ENCODE results near the gene LRIG1. TPM values are rescaled to one million over a fixed set of nuclear protein-coding genes. Genes with fewer than 3 reads are reported as not detected.

The LRIG1 gene
- total and polyA plus RNA-seq, 9 of the 15 experiments (the other 6 are each of a cell fraction or from before 2014, with no cell fraction given): 0.05 to 0.38 (median 0.13) TPM; not detected in 3

DNA sequence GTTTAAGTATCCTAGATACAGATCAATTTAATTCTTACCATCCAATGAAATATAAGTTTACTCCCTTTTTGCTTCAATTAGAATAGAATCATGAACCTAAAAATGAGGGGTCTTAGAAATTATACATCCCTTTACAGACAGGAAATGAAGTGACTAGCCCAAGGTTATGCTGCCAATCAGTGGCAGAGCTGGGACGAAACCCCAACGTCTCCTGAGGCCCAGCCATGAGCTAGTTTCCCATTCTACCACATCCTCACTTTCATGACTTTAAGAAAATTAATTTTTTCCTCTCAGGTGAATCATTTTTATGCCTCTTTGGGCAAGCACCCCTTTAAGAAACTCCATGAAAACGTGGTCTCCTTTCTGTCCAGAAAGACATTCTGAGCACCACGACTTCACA is 11.2 kb downstream of the LRIG1 start:
- Histone ChIP-seq H3K36me3 (ENCODE audit: control insufficient read depth, insufficient read depth, low read length) (no peaks in the 10 kb centered on the region), H3K27ac (ENCODE audit: extremely low read depth, low read depth, low read length) (no peak overlapping the region), H3K4me1 (replicated peaks in 1 of 2; ENCODE audit: control insufficient read depth in 2 of 2, insufficient read depth in 2 of 2, low read length in 2 of 2) (no peaks in the 10 kb centered on the region), H3K79me2 (ENCODE audit: control insufficient read depth, insufficient read depth, low read length) (no peaks in the 10 kb centered on the region), H3K9ac (ENCODE audit: insufficient read depth in 1 of 2, low read depth in 2 of 2, low read length in 2 of 2) (no peak overlapping the region), H3K9me1 (ENCODE audit: control insufficient read depth, insufficient read depth, low read length) (no peaks in the 10 kb centered on the region), H4K20me1 (replicated peaks; ENCODE audit: control insufficient read depth, insufficient read depth, low read length) (no peaks in the 10 kb centered on the region), H3K9me3 (replicated peaks; ENCODE audit: control insufficient read depth, insufficient read depth, low read depth, low read length) (no peaks in the 10 kb centered on the region), H3K27me3 (ENCODE audit: control insufficient read depth in 2 of 2, insufficient read depth in 2 of 2, low read length in 2 of 2) (peaks cover 0 to 7% of the 10 kb centered on the region in 2 experiments; a peak in 2 of 5 replicates), H3K4me3 (no peak overlapping the region), H3K4me2 (ENCODE audit: insufficient read depth, low read length) (no peak overlapping the region), H2AFZ (ENCODE audit: low read depth, low read length) (no peak overlapping the region)
- DNase-seq (ENCODE audit: extremely low read depth in 1 of 4, low spot score in 3 of 4) (no peak), FAIRE-seq (no peak), ATAC-seq (no peak)
- CTCF ChIA-PET (ENCODE audit: low intra/inter-chr PET ratio): no interaction called here
- intact Hi-C loops (cut with micrococcal nuclease): no loop called here
- POLR2A ChIA-PET: interaction anchor here (0.6 to 1.1 kb wide), 2 partner anchors 9 to 18 kb away, joined by 3 to 5 read pairs; no protein-coding TSS in a partner anchor
- in situ Hi-C loops (cut with MboI): no loop called here
- WGBS (ENCODE audit: insufficient coverage, low coverage, missing lambda C conversion rate): 0% methylated on average over 4 of the region's 4 CpGs
- BruUV-seq (replicated peaks): no TSS peak
- TF ChIP-seq, protein P1, sequence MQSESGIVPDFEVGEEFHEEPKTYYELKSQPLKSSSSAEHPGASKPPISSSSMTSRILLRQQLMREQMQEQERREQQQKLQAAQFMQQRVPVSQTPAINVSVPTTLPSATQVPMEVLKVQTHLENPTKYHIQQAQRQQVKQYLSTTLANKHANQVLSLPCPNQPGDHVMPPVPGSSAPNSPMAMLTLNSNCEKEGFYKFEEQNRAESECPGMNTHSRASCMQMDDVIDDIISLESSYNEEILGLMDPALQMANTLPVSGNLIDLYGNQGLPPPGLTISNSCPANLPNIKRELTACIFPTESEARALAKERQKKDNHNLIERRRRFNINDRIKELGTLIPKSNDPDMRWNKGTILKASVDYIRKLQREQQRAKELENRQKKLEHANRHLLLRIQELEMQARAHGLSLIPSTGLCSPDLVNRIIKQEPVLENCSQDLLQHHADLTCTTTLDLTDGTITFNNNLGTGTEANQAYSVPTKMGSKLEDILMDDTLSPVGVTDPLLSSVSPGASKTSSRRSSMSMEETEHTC (IDR thresholded peaks at IDR 0.05): no peak
- TF ChIP-seq TSC22D4 (tag; IDR thresholded peaks at IDR 0.05): no peak
- TF ChIP-seq ZNF232 (CRISPR knock-in tag; IDR thresholded peaks at IDR 0.05): no peak
- TF ChIP-seq RB1 (IDR thresholded peaks at IDR 0.05; ENCODE audit: low read depth): no peak
- TF ChIP-seq, protein P2, sequence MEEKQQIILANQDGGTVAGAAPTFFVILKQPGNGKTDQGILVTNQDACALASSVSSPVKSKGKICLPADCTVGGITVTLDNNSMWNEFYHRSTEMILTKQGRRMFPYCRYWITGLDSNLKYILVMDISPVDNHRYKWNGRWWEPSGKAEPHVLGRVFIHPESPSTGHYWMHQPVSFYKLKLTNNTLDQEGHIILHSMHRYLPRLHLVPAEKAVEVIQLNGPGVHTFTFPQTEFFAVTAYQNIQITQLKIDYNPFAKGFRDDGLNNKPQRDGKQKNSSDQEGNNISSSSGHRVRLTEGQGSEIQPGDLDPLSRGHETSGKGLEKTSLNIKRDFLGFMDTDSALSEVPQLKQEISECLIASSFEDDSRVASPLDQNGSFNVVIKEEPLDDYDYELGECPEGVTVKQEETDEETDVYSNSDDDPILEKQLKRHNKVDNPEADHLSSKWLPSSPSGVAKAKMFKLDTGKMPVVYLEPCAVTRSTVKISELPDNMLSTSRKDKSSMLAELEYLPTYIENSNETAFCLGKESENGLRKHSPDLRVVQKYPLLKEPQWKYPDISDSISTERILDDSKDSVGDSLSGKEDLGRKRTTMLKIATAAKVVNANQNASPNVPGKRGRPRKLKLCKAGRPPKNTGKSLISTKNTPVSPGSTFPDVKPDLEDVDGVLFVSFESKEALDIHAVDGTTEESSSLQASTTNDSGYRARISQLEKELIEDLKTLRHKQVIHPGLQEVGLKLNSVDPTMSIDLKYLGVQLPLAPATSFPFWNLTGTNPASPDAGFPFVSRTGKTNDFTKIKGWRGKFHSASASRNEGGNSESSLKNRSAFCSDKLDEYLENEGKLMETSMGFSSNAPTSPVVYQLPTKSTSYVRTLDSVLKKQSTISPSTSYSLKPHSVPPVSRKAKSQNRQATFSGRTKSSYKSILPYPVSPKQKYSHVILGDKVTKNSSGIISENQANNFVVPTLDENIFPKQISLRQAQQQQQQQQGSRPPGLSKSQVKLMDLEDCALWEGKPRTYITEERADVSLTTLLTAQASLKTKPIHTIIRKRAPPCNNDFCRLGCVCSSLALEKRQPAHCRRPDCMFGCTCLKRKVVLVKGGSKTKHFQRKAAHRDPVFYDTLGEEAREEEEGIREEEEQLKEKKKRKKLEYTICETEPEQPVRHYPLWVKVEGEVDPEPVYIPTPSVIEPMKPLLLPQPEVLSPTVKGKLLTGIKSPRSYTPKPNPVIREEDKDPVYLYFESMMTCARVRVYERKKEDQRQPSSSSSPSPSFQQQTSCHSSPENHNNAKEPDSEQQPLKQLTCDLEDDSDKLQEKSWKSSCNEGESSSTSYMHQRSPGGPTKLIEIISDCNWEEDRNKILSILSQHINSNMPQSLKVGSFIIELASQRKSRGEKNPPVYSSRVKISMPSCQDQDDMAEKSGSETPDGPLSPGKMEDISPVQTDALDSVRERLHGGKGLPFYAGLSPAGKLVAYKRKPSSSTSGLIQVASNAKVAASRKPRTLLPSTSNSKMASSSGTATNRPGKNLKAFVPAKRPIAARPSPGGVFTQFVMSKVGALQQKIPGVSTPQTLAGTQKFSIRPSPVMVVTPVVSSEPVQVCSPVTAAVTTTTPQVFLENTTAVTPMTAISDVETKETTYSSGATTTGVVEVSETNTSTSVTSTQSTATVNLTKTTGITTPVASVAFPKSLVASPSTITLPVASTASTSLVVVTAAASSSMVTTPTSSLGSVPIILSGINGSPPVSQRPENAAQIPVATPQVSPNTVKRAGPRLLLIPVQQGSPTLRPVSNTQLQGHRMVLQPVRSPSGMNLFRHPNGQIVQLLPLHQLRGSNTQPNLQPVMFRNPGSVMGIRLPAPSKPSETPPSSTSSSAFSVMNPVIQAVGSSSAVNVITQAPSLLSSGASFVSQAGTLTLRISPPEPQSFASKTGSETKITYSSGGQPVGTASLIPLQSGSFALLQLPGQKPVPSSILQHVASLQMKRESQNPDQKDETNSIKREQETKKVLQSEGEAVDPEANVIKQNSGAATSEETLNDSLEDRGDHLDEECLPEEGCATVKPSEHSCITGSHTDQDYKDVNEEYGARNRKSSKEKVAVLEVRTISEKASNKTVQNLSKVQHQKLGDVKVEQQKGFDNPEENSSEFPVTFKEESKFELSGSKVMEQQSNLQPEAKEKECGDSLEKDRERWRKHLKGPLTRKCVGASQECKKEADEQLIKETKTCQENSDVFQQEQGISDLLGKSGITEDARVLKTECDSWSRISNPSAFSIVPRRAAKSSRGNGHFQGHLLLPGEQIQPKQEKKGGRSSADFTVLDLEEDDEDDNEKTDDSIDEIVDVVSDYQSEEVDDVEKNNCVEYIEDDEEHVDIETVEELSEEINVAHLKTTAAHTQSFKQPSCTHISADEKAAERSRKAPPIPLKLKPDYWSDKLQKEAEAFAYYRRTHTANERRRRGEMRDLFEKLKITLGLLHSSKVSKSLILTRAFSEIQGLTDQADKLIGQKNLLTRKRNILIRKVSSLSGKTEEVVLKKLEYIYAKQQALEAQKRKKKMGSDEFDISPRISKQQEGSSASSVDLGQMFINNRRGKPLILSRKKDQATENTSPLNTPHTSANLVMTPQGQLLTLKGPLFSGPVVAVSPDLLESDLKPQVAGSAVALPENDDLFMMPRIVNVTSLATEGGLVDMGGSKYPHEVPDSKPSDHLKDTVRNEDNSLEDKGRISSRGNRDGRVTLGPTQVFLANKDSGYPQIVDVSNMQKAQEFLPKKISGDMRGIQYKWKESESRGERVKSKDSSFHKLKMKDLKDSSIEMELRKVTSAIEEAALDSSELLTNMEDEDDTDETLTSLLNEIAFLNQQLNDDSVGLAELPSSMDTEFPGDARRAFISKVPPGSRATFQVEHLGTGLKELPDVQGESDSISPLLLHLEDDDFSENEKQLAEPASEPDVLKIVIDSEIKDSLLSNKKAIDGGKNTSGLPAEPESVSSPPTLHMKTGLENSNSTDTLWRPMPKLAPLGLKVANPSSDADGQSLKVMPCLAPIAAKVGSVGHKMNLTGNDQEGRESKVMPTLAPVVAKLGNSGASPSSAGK (IDR thresholded peaks at IDR 0.05): no peak
- no peak for TF ChIP-seq DIDO1 (tag; IDR thresholded peaks at IDR 0.05; ENCODE audit: low read depth)
- TF ChIP-seq, protein P3, sequence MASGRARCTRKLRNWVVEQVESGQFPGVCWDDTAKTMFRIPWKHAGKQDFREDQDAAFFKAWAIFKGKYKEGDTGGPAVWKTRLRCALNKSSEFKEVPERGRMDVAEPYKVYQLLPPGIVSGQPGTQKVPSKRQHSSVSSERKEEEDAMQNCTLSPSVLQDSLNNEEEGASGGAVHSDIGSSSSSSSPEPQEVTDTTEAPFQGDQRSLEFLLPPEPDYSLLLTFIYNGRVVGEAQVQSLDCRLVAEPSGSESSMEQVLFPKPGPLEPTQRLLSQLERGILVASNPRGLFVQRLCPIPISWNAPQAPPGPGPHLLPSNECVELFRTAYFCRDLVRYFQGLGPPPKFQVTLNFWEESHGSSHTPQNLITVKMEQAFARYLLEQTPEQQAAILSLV (tag; IDR thresholded peaks at IDR 0.05): no peak
